ENCODE results near the gene NTM.

NTM gene

GRCh38 chr11:131748151-131749050 lies 378.0 kb downstream of the NTM start:
- no peak overlapping the region for H3K4ac ChIP-seq (ENCODE audit: low read length)
- no peak overlapping the region for H2AK5ac ChIP-seq (ENCODE audit: low read depth, low read length)
- no peak overlapping the region for H3K23ac ChIP-seq (ENCODE audit: low read depth, low read length, poor library complexity)
- H4K8ac ChIP-seq (ENCODE audit: low read depth, low read length) = no peak overlapping the region
- H3K9ac ChIP-seq (ENCODE audit: low read depth, low read length, poor library complexity) = no peak overlapping the region
- no peaks in the 10 kb centered on the region for H3K27me3 ChIP-seq (ENCODE audit: control insufficient read depth in 3 of 3, insufficient read depth in 3 of 3, low read depth in 1 of 3, low read length in 3 of 3)
- H3K27ac ChIP-seq (replicated peaks; ENCODE audit: low read length) = no peak overlapping the region
- no peak overlapping the region for H2BK15ac ChIP-seq (ENCODE audit: low read length)
- no peak overlapping the region for H3K4me3 ChIP-seq (ENCODE audit: low read length in 2 of 2)
- H4K91ac ChIP-seq (ENCODE audit: low read depth, low read length, poor library complexity) = no peak overlapping the region
- H3K79me1 ChIP-seq (ENCODE audit: low read depth, low read length) = no peaks in the 10 kb centered on the region
- H2BK5ac ChIP-seq (ENCODE audit: low read length) = no peak overlapping the region
- no peak overlapping the region for H2BK12ac ChIP-seq (ENCODE audit: low read length)
- DNase-seq (ENCODE audit: low spot score) = peak; percentile 58
- H2BK120ac ChIP-seq (ENCODE audit: low read depth, low read length) = no peak overlapping the region
- H3K4me2 ChIP-seq (ENCODE audit: insufficient read depth, low read length, poor library complexity, severe bottlenecking) = no peak overlapping the region
- no peaks in the 10 kb centered on the region for H3K36me3 ChIP-seq (replicated peaks in 1 of 2; ENCODE audit: control insufficient read depth in 2 of 2, insufficient read depth in 2 of 2, low read length in 2 of 2)
- no peak overlapping the region for H2AFZ ChIP-seq (ENCODE audit: low read length)
- H3K4me1 ChIP-seq (ENCODE audit: control insufficient read depth in 2 of 2, insufficient read depth in 1 of 2, low read depth in 1 of 2, low read length in 2 of 2) = peaks cover 0 to 6% of the 10 kb centered on the region in 2 donors
- H3K9me3 ChIP-seq (replicated peaks in 1 of 2; ENCODE audit: control insufficient read depth in 2 of 2, insufficient read depth in 1 of 2, low read depth in 1 of 2, low read length in 2 of 2) = no peaks in the 10 kb centered on the region
- H3K18ac ChIP-seq (ENCODE audit: low read length) = no peak overlapping the region
- H3K14ac ChIP-seq (ENCODE audit: low read length) = no peak overlapping the region
- no CpG with 5 or more reads among the region's 15 CpGs for WGBS, 2 donors (ENCODE audit: extremely low coverage in 2 of 2, insufficient read length in 2 of 2, insufficient replicate concordance in 1 of 2)

- Histone ChIP-seq H3K4ac (ENCODE audit: low read length) (no peak overlapping the region), H3K9me3 (replicated peaks in 1 of 2; ENCODE audit: control insufficient read depth in 2 of 2, insufficient read depth in 1 of 2, low read depth in 1 of 2, low read length in 2 of 2) (no peaks in the 10 kb centered on the region), H3K79me1 (ENCODE audit: low read depth, low read length) (no peaks in the 10 kb centered on the region), H3K4me1 (ENCODE audit: control insufficient read depth in 2 of 2, insufficient read depth in 1 of 2, low read depth in 1 of 2, low read length in 2 of 2) (peaks cover 0 to 6% of the 10 kb centered on the region in 2 donors), H3K18ac (ENCODE audit: low read length) (no peak overlapping the region), H3K27ac (replicated peaks; ENCODE audit: low read length) (no peak overlapping the region), H2AFZ (ENCODE audit: low read length) (no peak overlapping the region), H3K9ac (ENCODE audit: low read depth, low read length, poor library complexity) (no peak overlapping the region), H4K91ac (ENCODE audit: low read depth, low read length, poor library complexity) (no peak overlapping the region), H3K4me2 (ENCODE audit: insufficient read depth, low read length, poor library complexity, severe bottlenecking) (no peak overlapping the region), H2AK5ac (ENCODE audit: low read depth, low read length) (no peak overlapping the region), H2BK12ac (ENCODE audit: low read length) (no peak overlapping the region), H3K36me3 (replicated peaks in 1 of 2; ENCODE audit: control insufficient read depth in 2 of 2, insufficient read depth in 2 of 2, low read length in 2 of 2) (no peaks in the 10 kb centered on the region), H4K8ac (ENCODE audit: low read depth, low read length) (no peak overlapping the region), H2BK15ac (ENCODE audit: low read length) (no peak overlapping the region), H2BK120ac (ENCODE audit: low read depth, low read length) (no peak overlapping the region), H2BK5ac (ENCODE audit: low read length) (no peak overlapping the region), H3K14ac (ENCODE audit: low read length) (no peak overlapping the region), H3K23ac (ENCODE audit: low read depth, low read length, poor library complexity) (no peak overlapping the region), H3K27me3 (ENCODE audit: control insufficient read depth in 3 of 3, insufficient read depth in 3 of 3, low read depth in 1 of 3, low read length in 3 of 3) (no peaks in the 10 kb centered on the region), H3K4me3 (ENCODE audit: low read length in 2 of 2) (no peak overlapping the region)
- no CpG with 5 or more reads among the region's 2 CpGs for WGBS, 2 donors (ENCODE audit: extremely low coverage in 2 of 2, insufficient read length in 2 of 2, insufficient replicate concordance in 1 of 2)
- DNase-seq (ENCODE audit: low spot score) = no peak
Measured at GRCh38 chr11:131749101-131749500, 378.7 kb downstream of the NTM start.

DNA sequence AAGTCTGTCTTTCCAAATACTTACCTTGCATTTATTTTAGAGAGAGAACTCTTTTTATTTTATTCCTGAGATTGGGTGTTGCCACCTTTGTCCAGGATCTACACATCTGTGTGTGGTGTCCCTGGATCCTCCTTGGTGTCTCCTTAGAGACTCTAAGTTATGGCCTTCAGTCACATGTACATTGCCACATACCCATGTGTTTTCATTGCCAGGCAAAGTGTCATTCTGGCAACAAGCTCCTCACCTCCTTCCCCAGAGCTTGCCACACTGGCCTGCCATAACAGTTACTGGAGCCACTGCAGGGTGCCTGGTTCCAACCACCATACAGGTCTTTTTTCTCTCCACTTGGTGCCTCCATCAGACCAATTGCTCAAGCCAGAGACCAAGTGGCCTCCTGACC lies 379.7 kb downstream of the NTM start:
- H3K27me3 ChIP-seq (ENCODE audit: control insufficient read depth in 3 of 3, insufficient read depth in 3 of 3, low read depth in 1 of 3, low read length in 3 of 3) = no peaks in the 10 kb centered on the region
- H2AK5ac ChIP-seq (ENCODE audit: low read depth, low read length) = no peak overlapping the region
- H2AFZ ChIP-seq (ENCODE audit: low read length) = no peak overlapping the region
- H4K8ac ChIP-seq (ENCODE audit: low read depth, low read length) = no peak overlapping the region
- H2BK15ac ChIP-seq (ENCODE audit: low read length) = no peak overlapping the region
- H3K79me1 ChIP-seq (ENCODE audit: low read depth, low read length) = no peaks in the 10 kb centered on the region
- no peak overlapping the region for H3K18ac ChIP-seq (ENCODE audit: low read length)
- no peak overlapping the region for H2BK5ac ChIP-seq (ENCODE audit: low read length)
- H3K14ac ChIP-seq (ENCODE audit: low read length) = no peak overlapping the region
- no peak for DNase-seq (ENCODE audit: low spot score)
- H3K4me2 ChIP-seq (ENCODE audit: insufficient read depth, low read length, poor library complexity, severe bottlenecking) = no peak overlapping the region
- no peak overlapping the region for H3K27ac ChIP-seq (replicated peaks; ENCODE audit: low read length)
- no peak overlapping the region for H2BK120ac ChIP-seq (ENCODE audit: low read depth, low read length)
- H2BK12ac ChIP-seq (ENCODE audit: low read length) = no peak overlapping the region
- no peak overlapping the region for H3K9ac ChIP-seq (ENCODE audit: low read depth, low read length, poor library complexity)
- no peaks in the 10 kb centered on the region for H3K9me3 ChIP-seq (replicated peaks in 1 of 2; ENCODE audit: control insufficient read depth in 2 of 2, insufficient read depth in 1 of 2, low read depth in 1 of 2, low read length in 2 of 2)
- no peak overlapping the region for H3K4ac ChIP-seq (ENCODE audit: low read length)
- H3K36me3 ChIP-seq (replicated peaks in 1 of 2; ENCODE audit: control insufficient read depth in 2 of 2, insufficient read depth in 2 of 2, low read length in 2 of 2) = no peaks in the 10 kb centered on the region
- H4K91ac ChIP-seq (ENCODE audit: low read depth, low read length, poor library complexity) = no peak overlapping the region
- H3K4me1 ChIP-seq (ENCODE audit: control insufficient read depth in 2 of 2, insufficient read depth in 1 of 2, low read depth in 1 of 2, low read length in 2 of 2) = peaks cover 0 to 6% of the 10 kb centered on the region in 2 donors
- H3K4me3 ChIP-seq (ENCODE audit: low read length in 2 of 2) = no peak overlapping the region
- H3K23ac ChIP-seq (ENCODE audit: low read depth, low read length, poor library complexity) = no peak overlapping the region

DNA sequence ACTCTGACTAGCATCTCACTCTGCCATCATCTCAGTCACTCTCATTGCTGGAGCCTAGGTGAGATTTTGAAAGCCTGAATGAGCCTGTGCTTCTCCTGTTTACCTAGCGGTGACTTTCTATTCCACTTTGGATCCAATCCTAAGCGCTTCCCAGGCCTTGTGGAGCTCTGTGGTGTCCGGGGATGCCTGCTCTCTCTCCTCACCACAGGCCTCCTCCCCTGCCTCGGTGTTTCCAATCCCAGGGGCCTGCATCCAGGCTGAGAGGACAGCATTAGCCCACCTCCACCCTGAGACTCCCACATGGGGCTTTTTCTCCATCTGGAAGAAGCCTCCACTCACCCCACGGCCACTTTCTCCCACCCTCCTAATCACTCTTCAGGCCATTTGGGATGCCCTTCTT lies 380.3 kb downstream of the NTM start:
- Histone ChIP-seq H3K4me2 (ENCODE audit: insufficient read depth, low read length, poor library complexity, severe bottlenecking) (no peak overlapping the region), H3K36me3 (replicated peaks in 1 of 2; ENCODE audit: control insufficient read depth in 2 of 2, insufficient read depth in 2 of 2, low read length in 2 of 2) (no peaks in the 10 kb centered on the region), H3K4ac (ENCODE audit: low read length) (no peak overlapping the region), H2BK12ac (ENCODE audit: low read length) (no peak overlapping the region), H3K79me1 (ENCODE audit: low read depth, low read length) (no peaks in the 10 kb centered on the region), H3K4me1 (ENCODE audit: control insufficient read depth in 2 of 2, insufficient read depth in 1 of 2, low read depth in 1 of 2, low read length in 2 of 2) (peaks cover 0 to 6% of the 10 kb centered on the region in 2 donors), H2AFZ (ENCODE audit: low read length) (no peak overlapping the region), H3K9me3 (replicated peaks in 1 of 2; ENCODE audit: control insufficient read depth in 2 of 2, insufficient read depth in 1 of 2, low read depth in 1 of 2, low read length in 2 of 2) (no peaks in the 10 kb centered on the region), H2BK120ac (ENCODE audit: low read depth, low read length) (no peak overlapping the region), H3K27ac (replicated peaks; ENCODE audit: low read length) (no peak overlapping the region), H3K23ac (ENCODE audit: low read depth, low read length, poor library complexity) (no peak overlapping the region), H2BK15ac (ENCODE audit: low read length) (no peak overlapping the region), H2AK5ac (ENCODE audit: low read depth, low read length) (no peak overlapping the region), H4K8ac (ENCODE audit: low read depth, low read length) (no peak overlapping the region), H3K14ac (ENCODE audit: low read length) (no peak overlapping the region), H3K18ac (ENCODE audit: low read length) (no peak overlapping the region), H2BK5ac (ENCODE audit: low read length) (no peak overlapping the region), H3K9ac (ENCODE audit: low read depth, low read length, poor library complexity) (no peak overlapping the region), H3K4me3 (ENCODE audit: low read length in 2 of 2) (no peak overlapping the region), H3K27me3 (ENCODE audit: control insufficient read depth in 3 of 3, insufficient read depth in 3 of 3, low read depth in 1 of 3, low read length in 3 of 3) (no peaks in the 10 kb centered on the region), H4K91ac (ENCODE audit: low read depth, low read length, poor library complexity) (no peak overlapping the region)
- no CpG with 5 or more reads among the region's 5 CpGs for WGBS, 2 donors (ENCODE audit: extremely low coverage in 2 of 2, insufficient read length in 2 of 2, insufficient replicate concordance in 1 of 2)
- no peak for DNase-seq (ENCODE audit: low spot score)

All from neuronal stem cell (in vitro differentiated cells).